ENCODE results near the gene GADL1. TPM values are rescaled to one million over a fixed set of nuclear protein-coding genes. Genes with fewer than 3 reads are reported as not detected.

Gene GADL1
- total RNA-seq, 1 experiment from 2014 or later: 0.02 TPM

GRCh38 chr3:30728143-30728542 lies 166.3 kb downstream of the GADL1 start:
- no peak for DNase-seq (ENCODE audit: low read depth)

- no peak for DNase-seq (ENCODE audit: low read depth)
Measured at GRCh38 chr3:30724863-30725262, 169.6 kb downstream of the GADL1 start.

GRCh38 chr3:30723211-30723610 lies 171.2 kb downstream of the GADL1 start:
- no peak for DNase-seq (ENCODE audit: low read depth)

- DNase-seq (ENCODE audit: low read depth): no peak
Measured at GRCh38 chr3:30721314-30721634, 173.2 kb downstream of the GADL1 start.

- peak; percentile 74 for DNase-seq (ENCODE audit: low read depth)
Measured at GRCh38 chr3:30720586-30721313, 173.7 kb downstream of the GADL1 start.

GRCh38 chr3:30719536-30719935 lies 174.9 kb downstream of the GADL1 start:
- DNase-seq (ENCODE audit: low read depth): no peak

- no peak for DNase-seq (ENCODE audit: low read depth)
Measured at GRCh38 chr3:30713885-30714503, 180.5 kb downstream of the GADL1 start.

- DNase-seq (ENCODE audit: low read depth): no peak
Measured at GRCh38 chr3:30712991-30713390, 181.5 kb downstream of the GADL1 start.

- DNase-seq (ENCODE audit: low read depth): no peak
Measured at GRCh38 chr3:30711867-30712266, 182.6 kb downstream of the GADL1 start.

- DNase-seq (ENCODE audit: low read depth): no peak
Measured at GRCh38 chr3:30711151-30711550, 183.3 kb downstream of the GADL1 start.

GRCh38 chr3:30710017-30710416 lies 184.4 kb downstream of the GADL1 start:
- DNase-seq (ENCODE audit: low read depth): no peak

- peak; percentile 50 for DNase-seq (ENCODE audit: low read depth)
Measured at GRCh38 chr3:30708472-30708871, 186.0 kb downstream of the GADL1 start.

GRCh38 chr3:30707825-30708224 lies 186.6 kb downstream of the GADL1 start:
- no peak for DNase-seq (ENCODE audit: low read depth)

GRCh38 chr3:30704931-30705890 lies 189.2 kb downstream of the GADL1 start:
- no peak for DNase-seq (ENCODE audit: low read depth)

GRCh38 chr3:30702828-30703397 lies 191.5 kb downstream of the GADL1 start:
- no peak for DNase-seq (ENCODE audit: low read depth)

- no peak for DNase-seq (ENCODE audit: low read depth)
Measured at GRCh38 chr3:30702038-30702827, 192.2 kb downstream of the GADL1 start.

GRCh38 chr3:30700702-30701321 lies 193.6 kb downstream of the GADL1 start:
- no peak for DNase-seq (ENCODE audit: low read depth)

GRCh38 chr3:30699927-30700326 lies 194.5 kb downstream of the GADL1 start:
- no peak for DNase-seq (ENCODE audit: low read depth)

GRCh38 chr3:30698549-30698948 lies 195.9 kb downstream of the GADL1 start:
- DNase-seq (ENCODE audit: low read depth): no peak

- no peak for DNase-seq (ENCODE audit: low read depth)
Measured at GRCh38 chr3:30696896-30697295, 197.6 kb downstream of the GADL1 start.

Measured in HT1080 (cell line).